OCI-LY1 (cell line): ENCODE data around the gene FAM114A1.

ENCODE experiments used
- EZH2 ChIP-seq: fragments of 200-600 bp; sonication (generic), shearing (Covaris generic); IDR thresholded peaks from 2 replicates; pipeline ENCODE4 v1.8.0; 2017; ENCODE audit warnings: borderline replicate concordance, mixed run types, mild to moderate bottlenecking, antibody characterized with exemption, low read length, moderate library complexity, mixed read lengths
- TF ChIP-seq, protein P1 (sequence below): fragments of 200-600 bp; sonication (generic), shearing (Covaris generic); IDR thresholded peaks from 2 replicates; pipeline ENCODE4 v1.5.1; 2017; ENCODE audit warnings: mild to moderate bottlenecking, antibody characterized with exemption, low read length, moderate library complexity, mixed read lengths

- TF ChIP-seq, protein P1, sequence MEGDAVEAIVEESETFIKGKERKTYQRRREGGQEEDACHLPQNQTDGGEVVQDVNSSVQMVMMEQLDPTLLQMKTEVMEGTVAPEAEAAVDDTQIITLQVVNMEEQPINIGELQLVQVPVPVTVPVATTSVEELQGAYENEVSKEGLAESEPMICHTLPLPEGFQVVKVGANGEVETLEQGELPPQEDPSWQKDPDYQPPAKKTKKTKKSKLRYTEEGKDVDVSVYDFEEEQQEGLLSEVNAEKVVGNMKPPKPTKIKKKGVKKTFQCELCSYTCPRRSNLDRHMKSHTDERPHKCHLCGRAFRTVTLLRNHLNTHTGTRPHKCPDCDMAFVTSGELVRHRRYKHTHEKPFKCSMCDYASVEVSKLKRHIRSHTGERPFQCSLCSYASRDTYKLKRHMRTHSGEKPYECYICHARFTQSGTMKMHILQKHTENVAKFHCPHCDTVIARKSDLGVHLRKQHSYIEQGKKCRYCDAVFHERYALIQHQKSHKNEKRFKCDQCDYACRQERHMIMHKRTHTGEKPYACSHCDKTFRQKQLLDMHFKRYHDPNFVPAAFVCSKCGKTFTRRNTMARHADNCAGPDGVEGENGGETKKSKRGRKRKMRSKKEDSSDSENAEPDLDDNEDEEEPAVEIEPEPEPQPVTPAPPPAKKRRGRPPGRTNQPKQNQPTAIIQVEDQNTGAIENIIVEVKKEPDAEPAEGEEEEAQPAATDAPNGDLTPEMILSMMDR, result no peak
- no peak for TF ChIP-seq EZH2
These were observed 10.1 kb upstream of the FAM114A1 start for GRCh38 chr4:38857354-38858096.
